HL-60 (cell line): ENCODE data around the gene RSU1.

Experiments used
- DNase-seq, 2 experiments: peaks; one replicate each; pipeline ENCODE4 v3.0.0-alpha.2; 2010 to 2020; ENCODE audit warnings: low read depth in 1 of 2, low spot score in 1 of 2
- H3K27ac ChIP-seq: fragments of 250-450 bp; sonication (Bioruptor Pico); replicated peaks from 2 replicates; pipeline ENCODE4 v1.5.1; 2020; ENCODE audit warnings: mild to moderate bottlenecking, moderate library complexity
- H3K27me3 ChIP-seq: fragments of 250-450 bp; sonication (Bioruptor Pico); 2 replicates; pipeline ENCODE4 v1.5.1; 2021; ENCODE audit warnings: mild to moderate bottlenecking, moderate library complexity; ENCODE audit not compliant: insufficient read depth, poor library complexity, severe bottlenecking
- H3K4me3 ChIP-seq: replicated peaks from 2 replicates; pipeline ENCODE4 v1.5.1; 2011; ENCODE audit warnings: mild to moderate bottlenecking, control low read depth, low read length; ENCODE audit not compliant: insufficient read depth
- CTCF ChIP-seq: IDR thresholded peaks from one replicate; pipeline ENCODE4 v1.5.1; 2011; ENCODE audit warnings: low read length, control low read depth, inconsistent platforms; ENCODE audit not compliant: insufficient read depth
- GABPA ChIP-seq: IDR thresholded peaks from 2 replicates; pipeline ENCODE4 v1.6.1; 2012; ENCODE audit warnings: low read depth
- POLR2AphosphoS5 ChIP-seq: IDR thresholded peaks from 2 replicates; pipeline ENCODE4 v1.6.1; 2012; ENCODE audit warnings: low read depth
- SPI1 ChIP-seq: IDR thresholded peaks from 2 replicates; pipeline ENCODE4 v1.6.1; 2012; ENCODE audit warnings: low read depth, mild to moderate bottlenecking, borderline replicate concordance
- TF ChIP-seq, protein P1 (sequence below): IDR thresholded peaks from 2 replicates; pipeline ENCODE4 v1.6.1; 2012; ENCODE audit warnings: low read depth; ENCODE audit not compliant: insufficient replicate concordance

The RSU1 gene

GRCh38 chr10:16853201-16853600 is 36.0 kb upstream of the RSU1 start:
- no peaks in the 10 kb centered on the region for H3K27me3 ChIP-seq
- DNase-seq = no peak
- TF ChIP-seq, protein P1, sequence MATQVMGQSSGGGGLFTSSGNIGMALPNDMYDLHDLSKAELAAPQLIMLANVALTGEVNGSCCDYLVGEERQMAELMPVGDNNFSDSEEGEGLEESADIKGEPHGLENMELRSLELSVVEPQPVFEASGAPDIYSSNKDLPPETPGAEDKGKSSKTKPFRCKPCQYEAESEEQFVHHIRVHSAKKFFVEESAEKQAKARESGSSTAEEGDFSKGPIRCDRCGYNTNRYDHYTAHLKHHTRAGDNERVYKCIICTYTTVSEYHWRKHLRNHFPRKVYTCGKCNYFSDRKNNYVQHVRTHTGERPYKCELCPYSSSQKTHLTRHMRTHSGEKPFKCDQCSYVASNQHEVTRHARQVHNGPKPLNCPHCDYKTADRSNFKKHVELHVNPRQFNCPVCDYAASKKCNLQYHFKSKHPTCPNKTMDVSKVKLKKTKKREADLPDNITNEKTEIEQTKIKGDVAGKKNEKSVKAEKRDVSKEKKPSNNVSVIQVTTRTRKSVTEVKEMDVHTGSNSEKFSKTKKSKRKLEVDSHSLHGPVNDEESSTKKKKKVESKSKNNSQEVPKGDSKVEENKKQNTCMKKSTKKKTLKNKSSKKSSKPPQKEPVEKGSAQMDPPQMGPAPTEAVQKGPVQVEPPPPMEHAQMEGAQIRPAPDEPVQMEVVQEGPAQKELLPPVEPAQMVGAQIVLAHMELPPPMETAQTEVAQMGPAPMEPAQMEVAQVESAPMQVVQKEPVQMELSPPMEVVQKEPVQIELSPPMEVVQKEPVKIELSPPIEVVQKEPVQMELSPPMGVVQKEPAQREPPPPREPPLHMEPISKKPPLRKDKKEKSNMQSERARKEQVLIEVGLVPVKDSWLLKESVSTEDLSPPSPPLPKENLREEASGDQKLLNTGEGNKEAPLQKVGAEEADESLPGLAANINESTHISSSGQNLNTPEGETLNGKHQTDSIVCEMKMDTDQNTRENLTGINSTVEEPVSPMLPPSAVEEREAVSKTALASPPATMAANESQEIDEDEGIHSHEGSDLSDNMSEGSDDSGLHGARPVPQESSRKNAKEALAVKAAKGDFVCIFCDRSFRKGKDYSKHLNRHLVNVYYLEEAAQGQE = no peak
- TF ChIP-seq GABPA (no peak), SPI1 (no peak), POLR2AphosphoS5 (no peak), CTCF (no peak)

GRCh38 chr10:16852624-16853023 is 35.4 kb upstream of the RSU1 start:
- no peak overlapping the region for H3K4me3 ChIP-seq

More at GRCh38 chr10:16853201-16853600, 36.0 kb upstream of the RSU1 start:
- Histone ChIP-seq H3K27ac (no peak overlapping the region), H3K4me3 (no peak overlapping the region)

GRCh38 chr10:16848562-16849154 is 31.4 kb upstream of the RSU1 start:
- H3K4me3 ChIP-seq = no peak overlapping the region
- H3K27ac ChIP-seq = no peak overlapping the region
- DNase-seq = no peak
- TF ChIP-seq POLR2AphosphoS5 (no peak), CTCF (no peak), GABPA (no peak), SPI1 (no peak)
- TF ChIP-seq, protein P1 = no peak
- no peaks in the 10 kb centered on the region for H3K27me3 ChIP-seq

More at GRCh38 chr10:16852624-16853023, 35.4 kb upstream of the RSU1 start:
- TF ChIP-seq SPI1 (no peak), POLR2AphosphoS5 (no peak), GABPA (no peak), CTCF (no peak)
- TF ChIP-seq, protein P1 = no peak
- Histone ChIP-seq H3K27me3 (no peaks in the 10 kb centered on the region), H3K27ac (no peak overlapping the region)
- DNase-seq = no peak
